K562 (cell line): ENCODE results near the gene POU2AF2. TPM values are rescaled to one million over a fixed set of nuclear protein-coding genes. Genes with fewer than 3 reads are reported as not detected.

Source experiments
- ATAC-seq: fragments of 200-7000 bp; cut with Tn5 transposase; 3 replicates; pipeline ENCODE4 v1.9.1; 2020; ENCODE audit warnings: moderate library complexity
- BruUV-seq: library from RNA; stranded (reverse); fragments of 400-500 nt; replicated peaks from 2 replicates; lab custom pipeline; 2021; lab: Mats Ljungman, UMichigan
- CTCF ChIA-PET: fragments of 300-600 bp; formaldehyde crosslinking; extraction: SDS; loops from one replicate; lab custom pipeline; 2021; ENCODE audit warnings: low intra/inter-chr PET ratio; lab: Yijun Ruan, JAX
- POLR2A ChIA-PET: fragments of 300-600, 350-650 bp; sonication (Branson Sonifier 250); formaldehyde crosslinking; extraction: SDS; loops from one replicate; lab custom pipeline; 2021; ENCODE audit warnings: antibody characterized with exemption, inconsistent platforms; lab: Yijun Ruan, JAX
- DNase-seq, 4 experiments: peaks; one replicate each; pipeline versions ENCODE4 v3.0.0 to v3.0.0-alpha.2; 2011 to 2018; ENCODE audit warnings: low spot score in 3 of 4, mixed read lengths in 3 of 4; ENCODE audit errors: extremely low read depth in 1 of 4
- FAIRE-seq: peaks from 2 replicates; lab custom pipeline; 2011; peaks lifted over from hg19 to GRCh38; lab: Jason Lieb, UNC
- H2AFZ ChIP-seq: 2 replicates; pipeline ENCODE4 v1.6.0; 2011; ENCODE audit warnings: low read depth, low read length, control low read depth, inconsistent platforms
- H3K27ac ChIP-seq: fragments of 200-600 bp; 3 replicates; pipeline ENCODE4 v1.8.0; 2011; ENCODE audit warnings: low read depth, mild to moderate bottlenecking, control low read depth, inconsistent platforms, low read length, moderate library complexity, mixed read lengths; ENCODE audit errors: extremely low read depth
- H3K27me3 ChIP-seq, 2 experiments: fragments of 300-600 bp in 1 of 2; 2 replicates in 1 of 2; 3 replicates in 1 of 2; pipeline versions ENCODE4 v1.6.0 to v1.8.0; 2011; ENCODE audit warnings: inconsistent platforms in 2 of 2, low read length in 2 of 2, mild to moderate bottlenecking in 1 of 2, mixed read lengths in 1 of 2, moderate library complexity in 1 of 2; ENCODE audit not compliant: control insufficient read depth in 2 of 2, insufficient read depth in 2 of 2
- H3K36me3 ChIP-seq: fragments of 300-600 bp; 3 replicates; pipeline ENCODE4 v1.8.0; 2011; ENCODE audit warnings: mild to moderate bottlenecking, low read length, inconsistent platforms; ENCODE audit not compliant: control insufficient read depth, insufficient read depth
- H3K4me1 ChIP-seq, 2 experiments: fragments of 200-600 bp in 1 of 2; replicated peaks in 1 of 2; 2 replicates in 1 of 2; 3 replicates in 1 of 2; pipeline versions ENCODE4 v1.5.1 to v1.8.0; 2011; ENCODE audit warnings: inconsistent platforms in 2 of 2, low read length in 2 of 2, mild to moderate bottlenecking in 1 of 2, mixed read lengths in 1 of 2, moderate library complexity in 1 of 2; ENCODE audit not compliant: control insufficient read depth in 2 of 2, insufficient read depth in 2 of 2
- H3K4me2 ChIP-seq: 2 replicates; pipeline ENCODE4 v1.6.1; 2011; ENCODE audit warnings: low read length, control low read depth, inconsistent platforms, mixed read lengths; ENCODE audit not compliant: insufficient read depth
- H3K4me3 ChIP-seq: fragments of 200-600 bp; sonication (generic), shearing (Covaris generic); 2 replicates; pipeline ENCODE4 v1.5.1; 2016; ENCODE audit warnings: control low read depth, inconsistent platforms
- H3K79me2 ChIP-seq: fragments of 200-600 bp; 3 replicates; pipeline ENCODE4 v1.8.0; 2011; ENCODE audit warnings: low read length, inconsistent platforms; ENCODE audit not compliant: control insufficient read depth, insufficient read depth
- H3K9ac ChIP-seq, 2 experiments: 2 replicates each; pipeline versions ENCODE4 v1.6.0 to v1.6.1; 2011; ENCODE audit warnings: low read depth in 2 of 2, low read length in 2 of 2, control low read depth in 1 of 2, inconsistent platforms in 1 of 2, mild to moderate bottlenecking in 1 of 2, mixed read lengths in 1 of 2; ENCODE audit not compliant: insufficient read depth in 1 of 2
- H3K9me1 ChIP-seq: one replicate; pipeline ENCODE4 v1.6.0; 2011; ENCODE audit warnings: inconsistent platforms, mild to moderate bottlenecking, low read length, moderate library complexity; ENCODE audit not compliant: control insufficient read depth, insufficient read depth
- H3K9me3 ChIP-seq: replicated peaks from 2 replicates; pipeline ENCODE4 v1.5.1; 2011; ENCODE audit warnings: low read depth, low read length, inconsistent platforms; ENCODE audit not compliant: control insufficient read depth, insufficient read depth
- H4K20me1 ChIP-seq: replicated peaks from 2 replicates; pipeline ENCODE4 v1.6.1; 2011; ENCODE audit warnings: low read length, inconsistent platforms, mixed read lengths; ENCODE audit not compliant: control insufficient read depth, insufficient read depth
- ATF1 ChIP-seq, 2 experiments: fragments of 450-650 bp in 1 of 2; IDR thresholded peaks; 2 replicates each; pipeline ENCODE4 v1.6.1; 2016; ENCODE audit warnings: missing compliant biosample characterization in 1 of 2, missing genetic modification characterization in 1 of 2
- E2F3 ChIP-seq: fragments of 250-450 bp; sonication (Bioruptor Pico); IDR thresholded peaks from 2 replicates; pipeline ENCODE4 v1.4.0; 2020; ENCODE audit warnings: mild to moderate bottlenecking
- ELF2 ChIP-seq: fragments of 250-450 bp; sonication (Bioruptor Pico); IDR thresholded peaks from 2 replicates; pipeline ENCODE4 v1.5.0; 2021; ENCODE audit warnings: mild to moderate bottlenecking
- HNRNPH1 ChIP-seq: fragments of 200-400 bp; formaldehyde crosslinking; optimal IDR thresholded peaks from 2 replicates; pipeline ENCODE3; 2017; ENCODE audit warnings: low read depth, mild to moderate bottlenecking, low read length, moderate library complexity
- JUND ChIP-seq, 2 experiments: IDR thresholded peaks; 2 replicates in 1 of 2; 3 replicates in 1 of 2; pipeline ENCODE4 v1.6.1; 2011; ENCODE audit warnings: borderline replicate concordance in 2 of 2, low read depth in 2 of 2, low read length in 2 of 2, improper control_type of control experiment in 1 of 2, missing biosample characterization in 1 of 2, missing genetic modification characterization in 1 of 2, missing genetic modification reagents in 1 of 2
- KDM5B ChIP-seq: fragments of 200-600 bp; sonication (generic); IDR thresholded peaks from 2 replicates; pipeline ENCODE4 v1.6.1; 2012; ENCODE audit warnings: low read depth, mild to moderate bottlenecking, moderate library complexity, low read length, control low read depth, inconsistent platforms; ENCODE audit not compliant: insufficient replicate concordance
- NFIX ChIP-seq: fragments of 250-450 bp; sonication (Bioruptor Pico); IDR thresholded peaks from 2 replicates; pipeline ENCODE4 v1.4.0; 2020; ENCODE audit warnings: low read depth, mild to moderate bottlenecking, moderate library complexity
- PTTG1 ChIP-seq: fragments of 450-650 bp; IDR thresholded peaks from 2 replicates; pipeline ENCODE4 v1.6.1; 2016; ENCODE audit warnings: low read depth, mild to moderate bottlenecking, missing genetic modification characterization, missing compliant biosample characterization
- ZC3H8 ChIP-seq: fragments of 450-650 bp; IDR thresholded peaks from 2 replicates; pipeline ENCODE4 v1.6.1; 2017
- ZNF445 ChIP-seq: fragments of 250-450 bp; sonication (Bioruptor Pico); IDR thresholded peaks from 2 replicates; pipeline ENCODE4 v1.4.0; 2020; ENCODE audit warnings: low read depth, mild to moderate bottlenecking, moderate library complexity
- WGBS: fragments of 100-300 bp; shearing (Covaris generic); methylation state at CpG from one replicate; pipeline ENCODE4 v1.1.6; 2016; ENCODE audit warnings: low coverage, mixed read lengths; ENCODE audit not compliant: insufficient coverage; ENCODE audit errors: missing lambda C conversion rate; 5-methylcytosine and 5-hydroxymethylcytosine counted together
- in situ Hi-C: fragments of 300-500 bp; cut with MboI; formaldehyde crosslinking; loops from 4 replicates; pipeline ENCODE4 v1.15.0; 2018; ENCODE audit warnings: inconsistent platforms, mixed read lengths
- intact Hi-C: fragments of 100-400 bp; cut with micrococcal nuclease; formaldehyde crosslinking; loops from 2 replicates; pipeline ENCODE4 v1.14.2; 2022
- polyA plus RNA-seq, 8 experiments: library from polyadenylated mRNA; depleted of rRNA in 4 of 8; stranded (reverse) in 5 of 8; unstranded in 3 of 8; fragments of >200 nt; fragmentation: Nextera tagmentation in 2 of 8; fragmentation: Illumina TruSeq in 1 of 8; extraction: Ambion mirVana in 2 of 8; extraction: Trizol in 1 of 8; gene quantifications; 2 replicates each; pipeline versions ENCODE4 v1.2.1 to v1.2.3, GENCODE V29; 2011 to 2014; ENCODE audit warnings: inconsistent platforms in 1 of 8, missing spikeins in 1 of 8
- total RNA-seq, 7 experiments: library from RNA; depleted of rRNA in 6 of 7; stranded (reverse); fragments of >200 nt in 6 of 7; fragmentation: Illumina TruSeq in 2 of 7; extraction: Trizol in 2 of 7; gene quantifications; 2 replicates each; pipeline versions ENCODE4 v1.2.1 to v1.2.3, GENCODE V29; 2011 to 2021; ENCODE audit warnings: low replicate concordance in 1 of 7
- TF ChIP-seq, protein P1 (sequence below): fragments of 250-450 bp; sonication (Bioruptor Pico); IDR thresholded peaks from 2 replicates; pipeline ENCODE4 v1.9.0; 2021; ENCODE audit warnings: mild to moderate bottlenecking
- TF ChIP-seq, protein P2 (sequence below): fragments of 450-650 bp; IDR thresholded peaks from 2 replicates; pipeline ENCODE4 v1.6.1; 2016; ENCODE audit warnings: low read depth

Gene POU2AF2
- total and polyA plus RNA-seq, 9 of the 15 experiments (the other 6 are each of a cell fraction or from before 2014, with no cell fraction given), result not detected

DNA sequence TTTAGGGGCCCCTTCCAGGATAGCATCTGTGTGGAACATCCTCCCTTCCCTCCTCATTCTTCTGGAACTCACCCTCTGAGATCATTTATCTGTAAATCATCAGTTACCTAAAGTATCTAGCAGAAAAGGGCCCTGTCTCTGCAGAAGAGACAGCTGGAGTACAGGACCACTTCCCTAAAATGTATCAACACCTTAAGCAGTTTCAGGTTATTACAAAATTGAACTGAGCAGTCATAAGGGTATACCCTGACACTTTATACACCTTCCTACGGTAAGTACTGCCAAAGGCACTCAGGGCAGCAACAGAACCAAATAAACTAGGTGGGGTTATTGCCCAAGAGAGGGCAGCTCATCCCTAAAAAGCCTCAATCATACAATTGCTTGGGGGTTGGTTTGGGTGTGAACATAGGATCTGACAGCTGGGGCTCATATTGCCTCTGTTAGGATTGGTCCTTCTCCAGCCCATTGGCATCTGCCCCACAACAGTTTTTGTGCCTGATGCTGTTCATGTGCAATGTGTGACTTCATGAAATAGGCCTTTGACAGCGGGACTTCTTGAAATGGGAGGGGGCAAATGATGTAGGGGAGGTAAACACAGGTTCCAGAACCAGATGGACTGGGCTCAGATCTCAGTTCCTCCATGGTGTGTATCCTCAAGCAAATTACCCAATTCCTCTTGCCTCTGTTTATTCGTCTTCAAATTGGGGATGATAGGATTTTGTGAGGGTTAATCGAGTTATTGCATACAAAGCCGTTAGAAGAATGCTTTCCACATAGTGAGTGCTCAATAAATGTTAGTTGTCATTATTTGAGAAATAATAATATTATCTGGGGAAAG, 55.7 kb downstream of the POU2AF2 start:
- in situ Hi-C loops, result no loop called here
- BruUV-seq, result no TSS peak
- H3K79me2 ChIP-seq, result no peaks in the 10 kb centered on the region
- no peak for FAIRE-seq
- no peak overlapping the region for H3K27ac ChIP-seq
- no peaks in the 10 kb centered on the region for H3K9me1 ChIP-seq
- H3K4me2 ChIP-seq, result no peak overlapping the region
- ChIA-PET POLR2A (interaction anchor here (0.6 kb wide), 1 partner anchor 14 kb away, joined by 3 read pairs; no protein-coding TSS in a partner anchor), CTCF (no interaction called here)
- no peak for ATAC-seq
- no peaks in the 10 kb centered on the region for H3K9me3 ChIP-seq
- H3K9ac ChIP-seq, result no peak overlapping the region
- H3K36me3 ChIP-seq, result no peaks in the 10 kb centered on the region
- H3K27me3 ChIP-seq, result peaks cover 2 to 28% of the 10 kb centered on the region in 2 experiments; a peak in 3 of 5 replicates
- peaks cover 0 to 9% of the 10 kb centered on the region in 2 experiments; a peak in 1 of 5 replicates for H3K4me1 ChIP-seq
- 0% methylated on average over 5 of the region's 5 CpGs for WGBS
- intact Hi-C loops, result no loop called here
- peaks cover 3% of the 10 kb centered on the region; the same call in 1 of the 2 replicates for H4K20me1 ChIP-seq
- no peak overlapping the region for H3K4me3 ChIP-seq
- H2AFZ ChIP-seq, result no peak overlapping the region
- DNase-seq, result no peak
- TF ChIP-seq ZC3H8, result no peak
- no peak for TF ChIP-seq ZNF445 (CRISPR knock-in tag)
- TF ChIP-seq E2F3, result no peak
- TF ChIP-seq, protein P1, sequence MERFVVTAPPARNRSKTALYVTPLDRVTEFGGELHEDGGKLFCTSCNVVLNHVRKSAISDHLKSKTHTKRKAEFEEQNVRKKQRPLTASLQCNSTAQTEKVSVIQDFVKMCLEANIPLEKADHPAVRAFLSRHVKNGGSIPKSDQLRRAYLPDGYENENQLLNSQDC (CRISPR knock-in tag), result no peak
- no peak for TF ChIP-seq ELF2
- TF ChIP-seq NFIX (CRISPR knock-in tag), result no peak
- TF ChIP-seq, protein P2, sequence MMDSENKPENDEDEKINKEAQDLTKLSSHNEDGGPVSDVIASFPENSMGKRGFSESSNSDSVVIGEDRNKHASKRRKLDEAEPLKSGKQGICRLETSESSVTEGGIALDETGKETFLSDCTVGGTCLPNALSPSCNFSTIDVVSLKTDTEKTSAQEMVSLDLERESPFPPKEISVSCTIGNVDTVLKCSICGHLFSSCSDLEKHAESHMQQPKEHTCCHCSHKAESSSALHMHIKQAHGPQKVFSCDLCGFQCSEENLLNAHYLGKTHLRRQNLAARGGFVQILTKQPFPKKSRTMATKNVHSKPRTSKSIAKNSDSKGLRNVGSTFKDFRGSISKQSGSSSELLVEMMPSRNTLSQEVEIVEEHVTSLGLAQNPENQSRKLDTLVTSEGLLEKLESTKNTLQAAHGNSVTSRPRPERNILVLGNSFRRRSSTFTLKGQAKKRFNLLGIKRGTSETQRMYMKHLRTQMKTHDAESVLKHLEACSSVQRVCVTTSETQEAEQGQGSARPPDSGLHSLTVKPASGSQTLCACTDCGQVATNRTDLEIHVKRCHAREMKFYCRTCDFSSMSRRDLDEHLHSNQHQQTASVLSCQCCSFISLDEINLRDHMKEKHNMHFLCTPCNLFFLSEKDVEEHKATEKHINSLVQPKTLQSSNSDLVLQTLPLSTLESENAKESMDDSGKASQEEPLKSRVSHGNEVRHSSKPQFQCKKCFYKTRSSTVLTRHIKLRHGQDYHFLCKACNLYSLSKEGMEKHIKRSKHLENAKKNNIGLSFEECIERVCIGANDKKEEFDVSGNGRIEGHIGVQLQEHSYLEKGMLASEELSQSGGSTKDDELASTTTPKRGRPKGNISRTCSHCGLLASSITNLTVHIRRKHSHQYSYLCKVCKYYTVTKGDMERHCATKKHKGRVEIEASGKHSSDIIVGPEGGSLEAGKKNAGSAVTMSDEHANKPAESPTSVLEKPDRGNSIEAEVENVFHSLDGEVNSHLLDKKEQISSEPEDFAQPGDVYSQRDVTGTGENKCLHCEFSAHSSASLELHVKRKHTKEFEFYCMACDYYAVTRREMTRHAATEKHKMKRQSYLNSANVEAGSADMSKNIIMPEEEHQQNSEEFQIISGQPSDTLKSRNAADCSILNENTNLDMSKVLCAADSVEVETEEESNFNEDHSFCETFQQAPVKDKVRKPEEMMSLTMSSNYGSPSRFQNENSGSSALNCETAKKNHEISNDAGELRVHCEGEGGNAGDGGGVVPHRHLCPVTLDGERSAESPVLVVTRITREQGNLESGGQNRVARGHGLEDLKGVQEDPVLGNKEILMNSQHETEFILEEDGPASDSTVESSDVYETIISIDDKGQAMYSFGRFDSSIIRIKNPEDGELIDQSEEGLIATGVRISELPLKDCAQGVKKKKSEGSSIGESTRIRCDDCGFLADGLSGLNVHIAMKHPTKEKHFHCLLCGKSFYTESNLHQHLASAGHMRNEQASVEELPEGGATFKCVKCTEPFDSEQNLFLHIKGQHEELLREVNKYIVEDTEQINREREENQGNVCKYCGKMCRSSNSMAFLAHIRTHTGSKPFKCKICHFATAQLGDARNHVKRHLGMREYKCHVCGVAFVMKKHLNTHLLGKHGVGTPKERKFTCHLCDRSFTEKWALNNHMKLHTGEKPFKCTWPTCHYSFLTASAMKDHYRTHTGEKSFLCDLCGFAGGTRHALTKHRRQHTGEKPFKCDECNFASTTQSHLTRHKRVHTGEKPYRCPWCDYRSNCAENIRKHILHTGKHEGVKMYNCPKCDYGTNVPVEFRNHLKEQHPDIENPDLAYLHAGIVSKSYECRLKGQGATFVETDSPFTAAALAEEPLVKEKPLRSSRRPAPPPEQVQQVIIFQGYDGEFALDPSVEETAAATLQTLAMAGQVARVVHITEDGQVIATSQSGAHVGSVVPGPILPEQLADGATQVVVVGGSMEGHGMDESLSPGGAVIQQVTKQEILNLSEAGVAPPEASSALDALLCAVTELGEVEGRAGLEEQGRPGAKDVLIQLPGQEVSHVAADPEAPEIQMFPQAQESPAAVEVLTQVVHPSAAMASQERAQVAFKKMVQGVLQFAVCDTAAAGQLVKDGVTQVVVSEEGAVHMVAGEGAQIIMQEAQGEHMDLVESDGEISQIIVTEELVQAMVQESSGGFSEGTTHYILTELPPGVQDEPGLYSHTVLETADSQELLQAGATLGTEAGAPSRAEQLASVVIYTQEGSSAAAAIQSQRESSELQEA, result no peak
- TF ChIP-seq JUND (IDR thresholded peaks at IDR 0.05; ENCODE audit: borderline replicate concordance, low read depth, low read length), result no peak
- TF ChIP-seq JUND (tag; IDR thresholded peaks at IDR 0.05; ENCODE audit: borderline replicate concordance, low read depth, low read length), result no peak
- no peak for TF ChIP-seq PTTG1 (tag)
- TF ChIP-seq HNRNPH1, result no peak
- TF ChIP-seq ATF1 (CRISPR knock-in tag; IDR thresholded peaks at IDR 0.05), result no peak
- no peak for TF ChIP-seq ATF1 (tag; IDR thresholded peaks at IDR 0.05)
- TF ChIP-seq KDM5B, result no peak
